Subcutaneous adipose tissue (tissue), 4 donors: Measurements from ENCODE around the gene OR2T8. TPM values are rescaled to one million over a fixed set of nuclear protein-coding genes. Genes with fewer than 3 reads are reported as not detected.

Source experiments
- CTCF ChIP-seq: fragments of 450-650 bp; IDR thresholded peaks from one replicate; pipeline ENCODE4 v1.5.1; 2016; ENCODE audit warnings: low read depth, mild to moderate bottlenecking, control low read depth, antibody characterized with exemption, moderate library complexity
- total RNA-seq, 4 donors: library from RNA; depleted of rRNA; stranded (reverse); fragments of >200 nt; gene quantifications; one replicate each; pipeline ENCODE4 v1.1.0, GENCODE V29; 2016

The OR2T8 gene
- total RNA-seq, 4 donors from 2014 or later = not detected

- TF ChIP-seq CTCF = no peak
Observed at GRCh38 chr1:247962911-247963588, 43.0 kb downstream of the OR2T8 start.

GRCh38 chr1:247964933-247965332 is 44.9 kb downstream of the OR2T8 start, which contains the start of gene OR2AK2:
Gene OR2AK2 (plus strand): TSS chr1:247965233. CDS start chr1:247965377, 144 bp downstream.
- no peak for TF ChIP-seq CTCF

GRCh38 chr1:247966532-247967204 is 46.6 kb downstream of the OR2T8 start:
- TF ChIP-seq CTCF = no peak

Other genes starting within 250 kb of the OR2T8 start
- not detected for gene OR13G1, start 240.5 kb upstream of the OR2T8 start, total RNA-seq
- not detected for gene OR6F1, start 203.6 kb upstream of the OR2T8 start, total RNA-seq
- gene OR14K1, start 181.6 kb upstream of the OR2T8 start, total RNA-seq = not detected
- not detected for gene OR14A2, start 172.1 kb upstream of the OR2T8 start, total RNA-seq
- gene OR1C1, start 159.7 kb upstream of the OR2T8 start, total RNA-seq = not detected
- gene OR14A16, start 96.1 kb upstream of the OR2T8 start, total RNA-seq = not detected
- gene OR11L1, start 78.4 kb upstream of the OR2T8 start, total RNA-seq = not detected
- 1 to 10 TPM in 2 of 4 donors, under 1 TPM in 2; 0.33 to 7.0 (median 1.2) TPM for gene TRIM58, start 63.1 kb upstream of the OR2T8 start, total RNA-seq
- 1 to 10 TPM in 1 of 4 donors, not detected in 3; 3.1 TPM for gene OR2W3, start 24.7 kb upstream of the OR2T8 start, total RNA-seq
- gene OR2AJ1, start 4.6 kb downstream of the OR2T8 start, total RNA-seq = not detected
- gene OR2L8, start 28.6 kb downstream of the OR2T8 start, total RNA-seq = not detected
- under 1 TPM in 1 of 4 donors, not detected in 3; 0.34 TPM for gene OR2AK2, start 45.0 kb downstream of the OR2T8 start, total RNA-seq
- under 1 TPM in 3 of 4 donors, not detected in 1; 0.22 to 0.65 (median 0.38) TPM for gene OR2L5, start 93.4 kb downstream of the OR2T8 start, total RNA-seq
- gene OR2L2, start 109.8 kb downstream of the OR2T8 start, total RNA-seq = under 1 TPM in 1 of 4 donors, not detected in 3; 0.19 TPM
- not detected for gene OR2L3, start 126.6 kb downstream of the OR2T8 start, total RNA-seq
- gene OR2L13, start 174.9 kb downstream of the OR2T8 start, total RNA-seq = not detected
- not detected for gene OR2M5, start 224.9 kb downstream of the OR2T8 start, total RNA-seq